IPS-18a (cell line): ENCODE data around the gene HERPUD1.
A peak's percentile ranks its signal among the peaks of the same experiment; 100 is the strongest.
"Not testable (repeated sequence)": the region's sequence is repeated elsewhere in the genome, so short reads cannot be mapped to it uniquely, and the experiment has no call there.

Experiments used
- H3K27ac ChIP-seq: one replicate; pipeline ENCODE4 v1.5.1; 2013; ENCODE audit warnings: low read length
- H3K27me3 ChIP-seq: one replicate; pipeline ENCODE4 v1.6.1; 2013; ENCODE audit warnings: mild to moderate bottlenecking, low read length; ENCODE audit not compliant: control insufficient read depth, insufficient read depth
- H3K36me3 ChIP-seq: one replicate; pipeline ENCODE4 v1.6.1; 2013; ENCODE audit warnings: low read depth, low read length; ENCODE audit not compliant: control insufficient read depth
- H3K4me1 ChIP-seq: one replicate; pipeline ENCODE4 v1.6.1; 2013; ENCODE audit warnings: low read depth, low read length; ENCODE audit not compliant: control insufficient read depth
- H3K4me3 ChIP-seq: one replicate; pipeline ENCODE4 v1.5.1; 2013; ENCODE audit warnings: low read length
- H3K9ac ChIP-seq: one replicate; pipeline ENCODE4 v1.6.1; 2013; ENCODE audit warnings: mild to moderate bottlenecking, low read length, moderate library complexity
- H3K9me3 ChIP-seq: one replicate; pipeline ENCODE4 v1.6.1; 2013; ENCODE audit warnings: low read depth, low read length; ENCODE audit not compliant: control insufficient read depth

Gene HERPUD1

GRCh38 chr16:56931892-56932720 lies at the start of gene HERPUD1:
TSS of gene HERPUD1 (plus strand) at chr16:56932142. CDS start at chr16:56932245, 103 bp downstream.
- H3K4me1 ChIP-seq: peaks cover 21% of the 10 kb centered on the region
- peak within 1 kb of the TSS; percentile 84 for H3K27ac ChIP-seq
- no peaks in the 10 kb centered on the region for H3K9me3 ChIP-seq
- no peaks in the 10 kb centered on the region for H3K27me3 ChIP-seq
- H3K9ac ChIP-seq: peak within 1 kb of the TSS; percentile 80
- peak within 1 kb of the TSS; percentile 86 for H3K4me3 ChIP-seq
- H3K36me3 ChIP-seq: peaks cover 21% of the 10 kb centered on the region

GRCh38 chr16:56883586-56883985 lies 48.4 kb upstream of the HERPUD1 start:
- no peak overlapping the region for H3K9ac ChIP-seq
- peaks cover 10% of the 10 kb centered on the region for H3K9me3 ChIP-seq
- H3K27ac ChIP-seq: no peak overlapping the region
- no peaks in the 10 kb centered on the region for H3K4me1 ChIP-seq
- H3K4me3 ChIP-seq: no peak overlapping the region
- H3K36me3 ChIP-seq: no peaks in the 10 kb centered on the region
- H3K27me3 ChIP-seq: no peaks in the 10 kb centered on the region

GRCh38 chr16:56884026-56884582 lies 47.8 kb upstream of the HERPUD1 start:
- Histone ChIP-seq H3K27ac (no peak overlapping the region), H3K4me1 (no peaks in the 10 kb centered on the region), H3K36me3 (no peaks in the 10 kb centered on the region), H3K4me3 (no peak overlapping the region), H3K9me3 (peaks cover 10% of the 10 kb centered on the region), H3K27me3 (no peaks in the 10 kb centered on the region), H3K9ac (no peak overlapping the region)

GRCh38 chr16:56884929-56885328 lies 47.0 kb upstream of the HERPUD1 start:
- H3K9me3 ChIP-seq: peaks cover 10% of the 10 kb centered on the region
- not testable (repeated sequence) for H3K27me3 ChIP-seq, H3K4me1 ChIP-seq, H3K9ac ChIP-seq, H3K36me3 ChIP-seq, H3K27ac ChIP-seq, H3K4me3 ChIP-seq

GRCh38 chr16:56885446-56886162 lies 46.3 kb upstream of the HERPUD1 start:
- Histone ChIP-seq H3K36me3 (no peaks in the 10 kb centered on the region), H3K4me3 (no peak overlapping the region)

GRCh38 chr16:56886296-56886695 lies 45.6 kb upstream of the HERPUD1 start:
- no peak overlapping the region for H3K27ac ChIP-seq
- H3K4me3 ChIP-seq: no peak overlapping the region
- no peaks in the 10 kb centered on the region for H3K36me3 ChIP-seq
- H3K27me3 ChIP-seq: no peaks in the 10 kb centered on the region
- H3K9ac ChIP-seq: no peak overlapping the region
- H3K4me1 ChIP-seq: no peaks in the 10 kb centered on the region
- peaks cover 10% of the 10 kb centered on the region for H3K9me3 ChIP-seq

More at GRCh38 chr16:56885446-56886162, 46.3 kb upstream of the HERPUD1 start:
- H3K9ac ChIP-seq: no peak overlapping the region
- H3K27me3 ChIP-seq: no peaks in the 10 kb centered on the region
- H3K4me1 ChIP-seq: no peaks in the 10 kb centered on the region
- no peak overlapping the region for H3K27ac ChIP-seq
- peaks cover 10% of the 10 kb centered on the region for H3K9me3 ChIP-seq

GRCh38 chr16:56886826-56887225 lies 45.1 kb upstream of the HERPUD1 start:
- Histone ChIP-seq H3K9me3 (peaks cover 10% of the 10 kb centered on the region), H3K27me3 (no peaks in the 10 kb centered on the region), H3K27ac (no peak overlapping the region), H3K4me3 (no peak overlapping the region), H3K9ac (no peak overlapping the region), H3K4me1 (no peaks in the 10 kb centered on the region), H3K36me3 (no peaks in the 10 kb centered on the region)

GRCh38 chr16:56888806-56889205 lies 43.1 kb upstream of the HERPUD1 start:
- no peaks in the 10 kb centered on the region for H3K36me3 ChIP-seq
- no peak overlapping the region for H3K27ac ChIP-seq
- no peaks in the 10 kb centered on the region for H3K27me3 ChIP-seq
- H3K4me3 ChIP-seq: no peak overlapping the region
- H3K4me1 ChIP-seq: no peaks in the 10 kb centered on the region
- H3K9ac ChIP-seq: no peak overlapping the region
- H3K9me3 ChIP-seq: peaks cover 10% of the 10 kb centered on the region

GRCh38 chr16:56889206-56889605 lies 42.7 kb upstream of the HERPUD1 start:
- peaks cover 10% of the 10 kb centered on the region for H3K9me3 ChIP-seq
- no peaks in the 10 kb centered on the region for H3K36me3 ChIP-seq
- H3K4me3 ChIP-seq: no peak overlapping the region
- H3K27me3 ChIP-seq: no peaks in the 10 kb centered on the region
- no peak overlapping the region for H3K27ac ChIP-seq
- no peak overlapping the region for H3K9ac ChIP-seq
- H3K4me1 ChIP-seq: no peaks in the 10 kb centered on the region

- no peaks in the 10 kb centered on the region for H3K4me1 ChIP-seq
These were observed 40.3 kb upstream of the HERPUD1 start for GRCh38 chr16:56891685-56892084.

GRCh38 chr16:56892705-56893104 lies 39.2 kb upstream of the HERPUD1 start:
- H3K9ac ChIP-seq: no peak overlapping the region
- H3K4me3 ChIP-seq: no peak overlapping the region
- no peaks in the 10 kb centered on the region for H3K36me3 ChIP-seq
- no peak overlapping the region for H3K27ac ChIP-seq
- H3K9me3 ChIP-seq: no peaks in the 10 kb centered on the region
- H3K4me1 ChIP-seq: no peaks in the 10 kb centered on the region
- H3K27me3 ChIP-seq: no peaks in the 10 kb centered on the region

More at GRCh38 chr16:56891685-56892084, 40.3 kb upstream of the HERPUD1 start:
- Histone ChIP-seq H3K4me3 (no peak overlapping the region), H3K9ac (no peak overlapping the region), H3K27me3 (no peaks in the 10 kb centered on the region), H3K27ac (no peak overlapping the region), H3K36me3 (no peaks in the 10 kb centered on the region), H3K9me3 (no peaks in the 10 kb centered on the region)
